GM19023 (cell line): ENCODE results near the gene TUBGCP2.

Experiments
- ATAC-seq: cut with Tn5 transposase; IDR thresholded peaks from one replicate; pipeline ENCODE4 v1.9.1; 2021; ENCODE audit warnings: mild to moderate bottlenecking, moderate library complexity; ENCODE audit not compliant: unreplicated experiment

Gene TUBGCP2

GRCh38 chr10:133308421-133309099 is at the start of gene TUBGCP2, which contains the start of gene ZNF511:
Gene TUBGCP2 (minus strand): TSS chr10:133308872. CDS start chr10:133302941, 5,931 bp downstream.
Gene ZNF511 (plus strand): TSS chr10:133308914. CDS start chr10:133308944, 30 bp downstream.
- ATAC-seq: peak; percentile 79

GRCh38 chr10:133357285-133358161 is 48.9 kb upstream of the TUBGCP2 start, which contains the start of gene FUOM:
Gene FUOM (minus strand): TSS chr10:133358019. CDS start chr10:133358007, 12 bp downstream.
- ATAC-seq: peak; percentile 52

GRCh38 chr10:133356549-133357284 is 48.0 kb upstream of the TUBGCP2 start:
- ATAC-seq: no peak

- no peak for ATAC-seq
Observed at GRCh38 chr10:133355991-133356390, 47.3 kb upstream of the TUBGCP2 start.

GRCh38 chr10:133355266-133355665 is 46.6 kb upstream of the TUBGCP2 start:
- no peak for ATAC-seq

- no peak for ATAC-seq
Observed at GRCh38 chr10:133354672-133355240, 46.1 kb upstream of the TUBGCP2 start.

- no peak for ATAC-seq
Observed at GRCh38 chr10:133353988-133354605, 45.4 kb upstream of the TUBGCP2 start.

GRCh38 chr10:133353202-133353959 is 44.7 kb upstream of the TUBGCP2 start:
- ATAC-seq: no peak

- no peak for ATAC-seq
Observed at GRCh38 chr10:133351408-133352318, 43.0 kb upstream of the TUBGCP2 start.

GRCh38 chr10:133350950-133351329 is 42.3 kb upstream of the TUBGCP2 start:
- no peak for ATAC-seq

GRCh38 chr10:133350283-133350949 is 41.7 kb upstream of the TUBGCP2 start:
- ATAC-seq: no peak

- no peak for ATAC-seq
Observed at GRCh38 chr10:133349577-133350011, 40.9 kb upstream of the TUBGCP2 start.

GRCh38 chr10:133349160-133349568 is 40.5 kb upstream of the TUBGCP2 start:
- no peak for ATAC-seq

GRCh38 chr10:133347710-133348517 is 39.2 kb upstream of the TUBGCP2 start:
- ATAC-seq: no peak

- no peak for ATAC-seq
Observed at GRCh38 chr10:133346413-133346812, 37.7 kb upstream of the TUBGCP2 start.

- ATAC-seq: no peak
Observed at GRCh38 chr10:133344236-133344635, 35.6 kb upstream of the TUBGCP2 start.

- ATAC-seq: no peak
Observed at GRCh38 chr10:133343558-133343957, 34.9 kb upstream of the TUBGCP2 start.
